H9 (cell line): ENCODE results near the gene ZFP62. TPM values are rescaled to one million over a fixed set of nuclear protein-coding genes. Genes with fewer than 3 reads are reported as not detected.
A peak's percentile ranks its signal among the peaks of the same experiment; 100 is the strongest.

ENCODE experiments used
- DNase-seq: peaks from one replicate; pipeline ENCODE4 v3.0.0-alpha.2; 2017
- H2AFZ ChIP-seq: one replicate; pipeline ENCODE4 v1.6.1; 2013; ENCODE audit warnings: mild to moderate bottlenecking, low read length, control low read depth, moderate library complexity
- H2AK5ac ChIP-seq: 2 replicates; pipeline ENCODE4 v1.6.1; 2013; ENCODE audit warnings: low read length, control low read depth, mixed read lengths; ENCODE audit not compliant: insufficient read length
- H2BK120ac ChIP-seq: one replicate; pipeline ENCODE4 v1.6.1; 2013; ENCODE audit warnings: low read depth, mild to moderate bottlenecking, low read length, control low read depth, inconsistent platforms; ENCODE audit not compliant: poor library complexity, severe bottlenecking
- H2BK12ac ChIP-seq: 2 replicates; pipeline ENCODE4 v1.6.1; 2013; ENCODE audit warnings: low read length, control low read depth, mixed read lengths, low read depth; ENCODE audit not compliant: insufficient read length
- H2BK15ac ChIP-seq: 2 replicates; pipeline ENCODE4 v1.6.1; 2013; ENCODE audit warnings: low read depth, low read length, control low read depth
- H2BK20ac ChIP-seq: one replicate; pipeline ENCODE4 v1.6.1; 2013; ENCODE audit warnings: low read depth, mild to moderate bottlenecking, low read length, control low read depth, inconsistent platforms; ENCODE audit not compliant: poor library complexity, severe bottlenecking
- H2BK5ac ChIP-seq: 2 replicates; pipeline ENCODE4 v1.6.1; 2013; ENCODE audit warnings: low read length, control low read depth, mixed read lengths; ENCODE audit not compliant: insufficient read length
- H3K14ac ChIP-seq: 2 replicates; pipeline ENCODE4 v1.6.1; 2013; ENCODE audit warnings: low read length, control low read depth; ENCODE audit not compliant: insufficient read depth
- H3K18ac ChIP-seq: 2 replicates; pipeline ENCODE4 v1.6.1; 2013; ENCODE audit warnings: low read depth, mild to moderate bottlenecking, mixed read lengths, low read length, control low read depth; ENCODE audit not compliant: insufficient read length
- H3K23ac ChIP-seq: 2 replicates; pipeline ENCODE4 v1.6.1; 2013; ENCODE audit warnings: low read length, control low read depth, mixed read lengths, low read depth; ENCODE audit not compliant: insufficient read length
- H3K23me2 ChIP-seq: 2 replicates; pipeline ENCODE4 v1.6.1; 2013; ENCODE audit warnings: low read depth, mild to moderate bottlenecking, mixed read lengths, low read length, control low read depth; ENCODE audit not compliant: insufficient read length, poor library complexity, severe bottlenecking
- H3K27ac ChIP-seq: 2 replicates; pipeline ENCODE4 v1.5.1; 2013; ENCODE audit warnings: low read length, control low read depth, mixed read lengths, low read depth; ENCODE audit not compliant: insufficient read length
- H3K27me3 ChIP-seq: 2 replicates; pipeline ENCODE4 v1.6.1; 2013; ENCODE audit warnings: low read length, control low read depth, inconsistent platforms; ENCODE audit not compliant: insufficient read depth
- H3K4ac ChIP-seq: 2 replicates; pipeline ENCODE4 v1.6.1; 2013; ENCODE audit warnings: low read depth, mild to moderate bottlenecking, control low read depth, inconsistent platforms, low read length, moderate library complexity
- H3K4me1 ChIP-seq: 2 replicates; pipeline ENCODE4 v1.6.1; 2013; ENCODE audit warnings: low read length, control low read depth, inconsistent platforms; ENCODE audit not compliant: insufficient read depth
- H3K4me2 ChIP-seq: 2 replicates; pipeline ENCODE4 v1.6.1; 2013; ENCODE audit warnings: low read length, control low read depth, mixed read lengths; ENCODE audit not compliant: insufficient read length, insufficient read depth
- H3K56ac ChIP-seq: 2 replicates; pipeline ENCODE4 v1.6.1; 2013; ENCODE audit warnings: low read depth, mild to moderate bottlenecking, mixed read lengths, low read length, control low read depth; ENCODE audit not compliant: insufficient read length
- H3K79me1 ChIP-seq: 2 replicates; pipeline ENCODE4 v1.6.1; 2013; ENCODE audit warnings: low read depth, mild to moderate bottlenecking, moderate library complexity, low read length, control low read depth, inconsistent platforms; ENCODE audit not compliant: insufficient read depth, poor library complexity, severe bottlenecking
- H3K79me2 ChIP-seq: 2 replicates; pipeline ENCODE4 v1.6.1; 2013; ENCODE audit warnings: low read length, control low read depth, inconsistent platforms; ENCODE audit not compliant: insufficient read depth
- H3K9ac ChIP-seq: 2 replicates; pipeline ENCODE4 v1.6.1; 2013; ENCODE audit warnings: low read length, control low read depth, mixed read lengths; ENCODE audit not compliant: insufficient read length; ENCODE audit errors: extremely low read depth
- H3K9me3 ChIP-seq: one replicate; pipeline ENCODE4 v1.6.1; 2013; ENCODE audit warnings: low read depth, low read length, inconsistent platforms; ENCODE audit not compliant: control insufficient read depth
- H3T11ph ChIP-seq: one replicate; pipeline ENCODE4 v1.6.1; 2013; ENCODE audit warnings: mild to moderate bottlenecking, low read length, control low read depth, inconsistent platforms
- H4K20me1 ChIP-seq: one replicate; pipeline ENCODE4 v1.6.1; 2013; ENCODE audit not compliant: control insufficient read depth, insufficient read length, insufficient read depth
- H4K5ac ChIP-seq: 2 replicates; pipeline ENCODE4 v1.6.1; 2013; ENCODE audit warnings: low read depth, mild to moderate bottlenecking, mixed read lengths, low read length, control low read depth; ENCODE audit not compliant: insufficient read length
- H4K8ac ChIP-seq: replicated peaks from 2 replicates; pipeline ENCODE4 v1.6.1; 2013; ENCODE audit warnings: low read length, control low read depth, mixed read lengths, low read depth; ENCODE audit not compliant: insufficient read length
- H4K91ac ChIP-seq: 2 replicates; pipeline ENCODE4 v1.6.1; 2013; ENCODE audit warnings: low read depth, mild to moderate bottlenecking, moderate library complexity, mixed read lengths, low read length, control low read depth; ENCODE audit not compliant: insufficient read length
- H3K27ac Mint-ChIP-seq, 3 experiments: 2 replicates in 2 of 3; 3 replicates in 1 of 3; pipeline ENCODE4 v1.8.0; 2020 to 2021; ENCODE audit warnings: mixed read lengths in 3 of 3, mild to moderate bottlenecking in 1 of 3, moderate library complexity in 1 of 3
- H3K27me3 Mint-ChIP-seq: 2 replicates; pipeline ENCODE4 v1.8.0; 2021; ENCODE audit warnings: low read depth, mild to moderate bottlenecking, moderate library complexity, mixed read lengths
- H3K36me3 Mint-ChIP-seq, 3 experiments: 2 replicates in 2 of 3; 3 replicates in 1 of 3; pipeline ENCODE4 v1.8.0; 2020 to 2021; ENCODE audit warnings: low read depth in 3 of 3, mixed read lengths in 3 of 3; ENCODE audit not compliant: insufficient read depth in 1 of 3
- H3K4me1 Mint-ChIP-seq, 2 experiments: 2 replicates each; pipeline ENCODE4 v1.8.0; 2020; ENCODE audit warnings: mixed read lengths in 2 of 2
- H3K4me3 Mint-ChIP-seq, 2 experiments: 2 replicates in 1 of 2; 3 replicates in 1 of 2; pipeline ENCODE4 v1.8.0; 2020 to 2021; ENCODE audit warnings: mild to moderate bottlenecking in 2 of 2, mixed read lengths in 2 of 2, moderate library complexity in 1 of 2
- H3K9me3 Mint-ChIP-seq, 2 experiments: 2 replicates in 1 of 2; 3 replicates in 1 of 2; pipeline ENCODE4 v1.8.0; 2020; ENCODE audit warnings: mild to moderate bottlenecking in 2 of 2, mixed read lengths in 2 of 2, moderate library complexity in 1 of 2
- CTCF ChIP-seq: fragments of 200-600 bp; sonication (generic); conservative IDR thresholded peaks from 3 replicates; pipeline ENCODE4 v1.8.0; 2021; ENCODE audit warnings: antibody characterized with exemption, mild to moderate bottlenecking
- WGBS: extraction: QIAGEN DNeasy Blood & Tissue Kit; methylation state at CpG from one replicate; pipeline ENCODE4 v1.1.7; 2013; ENCODE audit warnings: missing lambda C conversion rate, low lambda C conversion rate, mixed read lengths; ENCODE audit not compliant: insufficient read length; ENCODE audit errors: extremely low coverage; 5-methylcytosine and 5-hydroxymethylcytosine counted together
- total RNA-seq: library from RNA; stranded (reverse); gene quantifications from 2 replicates; pipeline ENCODE4 v1.2.1, GENCODE V29; 2021

Gene ZFP62
- total RNA-seq, 1 experiment from 2014 or later, result 16.2 TPM

- Histone ChIP-seq H3K23ac (no peak overlapping the region), H3T11ph (no peak overlapping the region), H2BK15ac (no peak overlapping the region), H3K9ac (no peak overlapping the region), H3K14ac (no peak overlapping the region), H3K9me3 (no peaks in the 10 kb centered on the region), H3K4me1 (no peaks in the 10 kb centered on the region), H3K27ac (no peak overlapping the region), H3K4me2 (no peak overlapping the region), H2BK120ac (no peak overlapping the region), H4K5ac (no peak overlapping the region), H2BK20ac (no peak overlapping the region), H3K79me2 (peaks cover 3% of the 10 kb centered on the region; the same call in 1 of the 2 replicates), H2AFZ (no peak overlapping the region), H2BK12ac (no peak overlapping the region), H4K91ac (no peak overlapping the region), H4K8ac (no peak overlapping the region), H3K56ac (no peak overlapping the region), H2BK5ac (no peak overlapping the region), H3K18ac (no peak overlapping the region), H3K27me3 (no peaks in the 10 kb centered on the region), H3K23me2 (peaks cover 2% of the 10 kb centered on the region), H3K4ac (no peak overlapping the region), H4K20me1 (no peaks in the 10 kb centered on the region), H3K79me1 (peaks cover 17% of the 10 kb centered on the region), H2AK5ac (no peak overlapping the region)
- H3K36me3 Mint-ChIP-seq, result peaks cover 44 to 47% (median 46%) of the 10 kb centered on the region in 3 experiments
- no CpG with 5 or more reads among the region's 6 CpGs for WGBS
- no peak for TF ChIP-seq CTCF
- no peaks in the 10 kb centered on the region; the same call in 1 of the 2 replicates for H3K27me3 Mint-ChIP-seq
- H3K9me3 Mint-ChIP-seq, result peaks cover 2 to 8% of the 10 kb centered on the region in 2 experiments; a peak in 3 of 5 replicates
- H3K4me1 Mint-ChIP-seq, result peaks cover 13 to 14% of the 10 kb centered on the region in 2 experiments
- H3K4me3 Mint-ChIP-seq, result 0 out of 5 replicates have a peak overlapping the region, but pooled peaks of 1 of the 2 experiments have one; percentile 10
- DNase-seq, result no peak
- no peak overlapping the region for H3K27ac Mint-ChIP-seq
Observed at GRCh38 chr5:180858586-180858985, 2.5 kb downstream of the ZFP62 start.
